Body of pancreas (tissue), 4 donors: ENCODE results near the gene ING3. TPM values are rescaled to one million over a fixed set of nuclear protein-coding genes. Genes with fewer than 3 reads are reported as not detected.

ENCODE experiments used
- ATAC-seq: fragments of 150-250 bp; one replicate; pipeline ENCODE4 v1.9.1; 2016
- DNase-seq, 4 donors: peaks; one replicate each; pipeline ENCODE4 v3.0.0-alpha.2; 2019
- H3K27ac ChIP-seq, 4 donors: fragments of 200-600 bp; sonication (generic); 1 replicate in 3 of 4; 2 replicates in 1 of 4; pipeline versions ENCODE4 v1.5.1 to v1.6.1; 2016 to 2019; ENCODE audit warnings: mild to moderate bottlenecking in 1 of 4, mixed read lengths in 1 of 4, moderate library complexity in 1 of 4
- H3K27me3 ChIP-seq, 2 donors: fragments of 200-600 bp; sonication (generic); one replicate each; pipeline ENCODE4 v1.6.0; 2016; ENCODE audit warnings: mild to moderate bottlenecking in 1 of 2
- H3K36me3 ChIP-seq, 2 donors: fragments of 200-600 bp; sonication (generic); replicated peaks in 1 of 2; 2 replicates each; pipeline ENCODE4 v1.5.1; 2016; ENCODE audit warnings: low read depth in 2 of 2; ENCODE audit not compliant: insufficient read depth in 1 of 2
- H3K4me1 ChIP-seq: fragments of 200-600 bp; sonication (generic); one replicate; pipeline ENCODE4 v1.6.0; 2016
- H3K4me3 ChIP-seq, 2 donors: fragments of 200-600 bp; sonication (generic); 1 replicate in 1 of 2; 2 replicates in 1 of 2; pipeline ENCODE4 v1.5.1; 2016 to 2019
- H3K9me3 ChIP-seq, 3 donors: fragments of 200-600 bp; sonication (generic); 1 replicate in 2 of 3; 2 replicates in 1 of 3; pipeline ENCODE4 v1.5.1; 2016
- POLR2A ChIP-seq, 3 donors: fragments of 450-650 bp; IDR thresholded peaks; one replicate each; pipeline ENCODE4 v1.6.1; 2016; ENCODE audit warnings: antibody characterized with exemption in 3 of 3, mild to moderate bottlenecking in 2 of 3
- WGBS, 2 donors: methylation state at CpG; one replicate each; pipeline ENCODE4 v1.1.5; 2017; 5-methylcytosine and 5-hydroxymethylcytosine counted together
- intact Hi-C: fragments of 100-400 bp; cut with DNase I; formaldehyde crosslinking; loops from one replicate; pipeline ENCODE4 v1.15.1; 2023
- total RNA-seq, 2 donors: library from RNA; depleted of rRNA; stranded (reverse); fragments of >200 nt; gene quantifications; one replicate each; pipeline ENCODE4 v1.1.0, GENCODE V29; 2016
- TF ChIP-seq, protein P1 (sequence below), 7 experiments: fragments of 450-650 bp in 4 of 7; fragments of 200-600 bp in 3 of 7; sonication (generic) in 3 of 7; IDR thresholded peaks; one replicate each; pipeline ENCODE4 v1.5.1; 2016 to 2019; ENCODE audit warnings: antibody characterized with exemption in 7 of 7

The ING3 gene
- total RNA-seq, 2 donors from 2014 or later: 7.6 to 9.1 TPM

DNA sequence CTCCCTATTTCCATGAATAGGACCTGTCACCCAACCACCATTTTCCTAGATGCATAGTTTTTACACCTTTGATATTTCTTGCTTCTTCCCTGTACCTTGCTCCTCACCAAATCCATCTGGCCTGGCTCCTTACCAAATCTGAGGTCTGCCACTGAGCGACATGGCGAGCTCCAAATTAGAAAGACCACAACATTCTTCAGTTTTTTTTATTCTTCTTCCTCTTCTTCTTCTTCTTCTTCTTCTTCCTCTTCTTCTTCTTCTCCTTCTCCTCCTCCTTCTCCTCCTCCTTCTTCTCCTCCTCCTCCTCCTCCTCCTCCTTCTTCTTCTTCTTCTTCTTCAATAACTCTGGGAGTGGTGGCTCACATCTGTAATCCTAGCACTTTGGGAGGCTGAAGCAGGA lies 45.1 kb downstream of the ING3 start:
- Histone ChIP-seq H3K27ac (no peak overlapping the region), H3K4me3 (no peak overlapping the region), H3K4me1 (no peaks in the 10 kb centered on the region), H3K9me3 (no peaks in the 10 kb centered on the region), H3K36me3 (no peaks in the 10 kb centered on the region), H3K27me3 (peaks cover 0 to 7% of the 10 kb centered on the region in 2 donors)
- TF ChIP-seq, protein P1, sequence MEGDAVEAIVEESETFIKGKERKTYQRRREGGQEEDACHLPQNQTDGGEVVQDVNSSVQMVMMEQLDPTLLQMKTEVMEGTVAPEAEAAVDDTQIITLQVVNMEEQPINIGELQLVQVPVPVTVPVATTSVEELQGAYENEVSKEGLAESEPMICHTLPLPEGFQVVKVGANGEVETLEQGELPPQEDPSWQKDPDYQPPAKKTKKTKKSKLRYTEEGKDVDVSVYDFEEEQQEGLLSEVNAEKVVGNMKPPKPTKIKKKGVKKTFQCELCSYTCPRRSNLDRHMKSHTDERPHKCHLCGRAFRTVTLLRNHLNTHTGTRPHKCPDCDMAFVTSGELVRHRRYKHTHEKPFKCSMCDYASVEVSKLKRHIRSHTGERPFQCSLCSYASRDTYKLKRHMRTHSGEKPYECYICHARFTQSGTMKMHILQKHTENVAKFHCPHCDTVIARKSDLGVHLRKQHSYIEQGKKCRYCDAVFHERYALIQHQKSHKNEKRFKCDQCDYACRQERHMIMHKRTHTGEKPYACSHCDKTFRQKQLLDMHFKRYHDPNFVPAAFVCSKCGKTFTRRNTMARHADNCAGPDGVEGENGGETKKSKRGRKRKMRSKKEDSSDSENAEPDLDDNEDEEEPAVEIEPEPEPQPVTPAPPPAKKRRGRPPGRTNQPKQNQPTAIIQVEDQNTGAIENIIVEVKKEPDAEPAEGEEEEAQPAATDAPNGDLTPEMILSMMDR (IDR thresholded peaks at IDR 0.05): no peak
- no peak for TF ChIP-seq POLR2A (IDR thresholded peaks at IDR 0.05)
- DNase-seq: no peak
- no peak for ATAC-seq
- WGBS, 2 donors: 66 to 86% methylated on average over 2 of the region's 2 CpGs
- intact Hi-C loops: no loop called here

DNA sequence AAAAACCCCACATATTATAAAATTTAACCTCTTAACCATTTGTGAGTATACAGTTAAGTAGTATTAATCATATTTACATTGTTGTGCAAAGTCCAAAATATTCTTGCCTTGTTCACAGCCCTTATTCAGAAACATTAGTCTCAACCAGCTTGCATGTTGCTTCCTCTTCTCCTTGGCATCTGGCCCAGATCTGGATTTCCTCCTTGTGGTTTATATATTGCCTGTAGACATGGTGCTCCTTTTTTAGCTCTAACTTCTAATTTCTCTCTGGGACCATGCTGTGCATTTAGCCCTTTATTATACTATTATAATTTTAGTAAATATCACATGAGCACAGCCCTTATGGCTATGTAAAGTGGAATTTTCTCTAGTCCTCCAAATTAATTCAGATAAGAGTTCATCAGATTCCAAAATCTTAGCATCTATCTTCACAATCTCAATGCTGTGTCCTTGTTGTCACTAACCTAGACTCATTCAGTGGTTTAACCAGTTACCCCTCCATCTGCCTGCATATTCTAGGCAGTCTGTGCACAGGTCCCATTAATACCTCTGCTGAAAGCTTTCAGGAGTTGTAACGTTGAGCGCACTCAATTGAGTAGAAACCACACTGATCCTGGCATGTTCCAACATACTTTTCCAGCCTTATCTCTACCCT lies 45.9 kb downstream of the ING3 start:
- no peak overlapping the region for H3K4me3 ChIP-seq
- H3K4me1 ChIP-seq: no peaks in the 10 kb centered on the region
- H3K27me3 ChIP-seq: peaks cover 0 to 7% of the 10 kb centered on the region in 2 donors
- no peaks in the 10 kb centered on the region for H3K36me3 ChIP-seq
- 68 to 85% methylated on average over 2 of the region's 2 CpGs for WGBS, 2 donors
- intact Hi-C loops: no loop called here
- TF ChIP-seq POLR2A (IDR thresholded peaks at IDR 0.05): no peak
- TF ChIP-seq, protein P1 (IDR thresholded peaks at IDR 0.05): no peak
- H3K27ac ChIP-seq: peak overlapping the region in 1 of 4 donors; percentile 10
- no peak for ATAC-seq
- no peaks in the 10 kb centered on the region for H3K9me3 ChIP-seq
- peak; percentile 43 to 85 (median 66) for DNase-seq

DNA sequence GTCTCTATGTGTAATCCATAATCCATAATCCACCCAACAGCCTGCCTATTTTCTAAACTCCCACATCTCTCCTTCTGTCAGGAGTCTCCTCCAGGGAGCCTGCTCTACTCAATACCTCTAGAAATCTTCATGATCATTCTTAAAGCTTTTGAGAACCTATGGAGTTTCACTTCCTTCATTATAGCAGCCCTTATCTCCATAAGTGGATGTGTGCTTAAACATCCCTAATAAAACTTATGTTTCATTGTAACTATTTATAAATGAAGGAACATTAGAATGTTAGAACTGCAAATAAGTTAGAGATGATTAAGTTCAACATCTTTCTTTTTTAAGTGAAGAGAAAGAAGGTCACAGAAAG lies 46.4 kb downstream of the ING3 start:
- H3K27ac ChIP-seq: no peak overlapping the region
- no peaks in the 10 kb centered on the region for H3K9me3 ChIP-seq
- TF ChIP-seq, protein P1 (IDR thresholded peaks at IDR 0.05): no peak
- no peak for TF ChIP-seq POLR2A (IDR thresholded peaks at IDR 0.05)
- peaks cover 0 to 7% of the 10 kb centered on the region in 2 donors for H3K27me3 ChIP-seq
- ATAC-seq: no peak
- H3K36me3 ChIP-seq: no peaks in the 10 kb centered on the region
- H3K4me3 ChIP-seq: no peak overlapping the region
- H3K4me1 ChIP-seq: no peaks in the 10 kb centered on the region
- intact Hi-C loops: no loop called here
- no peak for DNase-seq

DNA sequence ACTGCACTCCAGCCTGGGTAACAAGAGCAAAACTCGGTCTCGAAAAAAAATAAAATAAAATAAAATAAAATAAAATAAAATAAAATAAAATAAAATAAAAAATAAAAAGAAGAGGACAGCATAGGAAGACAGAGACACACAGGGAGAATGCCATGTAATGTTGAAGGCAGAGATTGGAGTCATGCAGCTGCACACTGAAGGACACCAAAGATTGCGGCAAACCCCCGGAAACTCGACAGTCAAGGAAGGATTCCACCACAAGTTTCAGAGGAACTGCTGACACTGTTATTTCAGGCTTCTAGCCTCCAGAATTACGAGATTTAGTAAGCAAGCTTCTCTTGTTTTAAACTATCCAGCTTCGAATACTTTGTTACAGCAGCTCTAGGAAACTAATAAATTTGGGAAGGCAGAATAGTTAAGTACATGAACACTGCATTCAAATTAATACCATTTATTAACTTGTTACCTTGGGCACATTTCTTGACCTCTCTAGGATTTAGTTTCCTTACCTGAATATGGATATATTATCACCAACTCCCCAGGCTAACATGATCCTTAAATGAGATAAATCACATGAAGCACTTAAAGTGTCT lies 47.4 kb downstream of the ING3 start:
- 66 to 76% methylated on average over 7 of the region's 7 CpGs for WGBS, 2 donors
- H3K9me3 ChIP-seq: no peaks in the 10 kb centered on the region
- H3K36me3 ChIP-seq: no peaks in the 10 kb centered on the region
- peak in 1 of 4 donors; percentile 42 for DNase-seq
- no peak overlapping the region for H3K27ac ChIP-seq
- TF ChIP-seq, protein P1 (IDR thresholded peaks at IDR 0.05): no peak
- TF ChIP-seq POLR2A (IDR thresholded peaks at IDR 0.05): no peak
- peaks cover 0 to 7% of the 10 kb centered on the region in 2 donors for H3K27me3 ChIP-seq
- intact Hi-C loops: no loop called here
- H3K4me1 ChIP-seq: no peaks in the 10 kb centered on the region
- no peak overlapping the region for H3K4me3 ChIP-seq
- ATAC-seq: no peak

DNA sequence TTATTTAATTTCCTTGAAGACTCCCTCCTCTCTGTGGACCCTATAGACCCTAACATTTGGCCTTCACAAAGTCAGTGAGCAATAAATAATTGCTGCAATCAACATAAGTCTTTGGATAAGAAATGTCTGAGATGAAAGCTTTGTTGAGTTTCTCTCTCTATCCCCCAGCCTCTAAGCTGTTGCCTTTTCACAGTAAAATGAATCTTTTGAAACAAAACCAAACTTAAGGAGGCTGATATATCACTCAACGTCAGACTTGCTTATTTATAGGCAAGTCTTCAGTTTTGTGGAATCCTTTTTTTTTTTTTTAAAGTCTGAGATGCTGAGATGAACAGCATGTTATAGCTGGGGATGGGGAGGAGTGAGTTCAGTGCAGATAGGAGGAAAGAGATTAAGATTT lies 47.9 kb downstream of the ING3 start:
- Histone ChIP-seq H3K27me3 (peaks cover 0 to 7% of the 10 kb centered on the region in 2 donors), H3K36me3 (no peaks in the 10 kb centered on the region), H3K4me3 (no peak overlapping the region), H3K27ac (no peak overlapping the region), H3K9me3 (no peaks in the 10 kb centered on the region), H3K4me1 (no peaks in the 10 kb centered on the region)
- WGBS, 2 donors: 30% methylated on average over 1 of the region's 1 CpG
- intact Hi-C loops: no loop called here
- TF ChIP-seq, protein P1 (IDR thresholded peaks at IDR 0.05): no peak
- no peak for TF ChIP-seq POLR2A (IDR thresholded peaks at IDR 0.05)
- DNase-seq (no peak), ATAC-seq (no peak)
